Gastroesophageal sphincter (tissue), 4 donors: Measurements from ENCODE around the gene ARHGAP25. TPM values are rescaled to one million over a fixed set of nuclear protein-coding genes. Genes with fewer than 3 reads are reported as not detected.

ENCODE experiments used
- ATAC-seq: fragments of 150-250 bp; one replicate; pipeline ENCODE4 v1.9.1; 2016; ENCODE audit warnings: mild to moderate bottlenecking, moderate library complexity
- H3K27ac ChIP-seq, 4 donors: fragments of 200-600 bp; sonication (generic) in 3 of 4; 1 replicate in 3 of 4; 2 replicates in 1 of 4; pipeline ENCODE4 v1.5.1; 2016 to 2019
- H3K27me3 ChIP-seq: fragments of 200-600 bp; sonication (generic); one replicate; pipeline ENCODE4 v1.5.1; 2019
- H3K36me3 ChIP-seq, 2 donors: fragments of 200-600 bp; sonication (generic); one replicate each; pipeline ENCODE4 v1.5.1; 2019; ENCODE audit warnings: control low read depth in 1 of 2
- H3K4me1 ChIP-seq, 3 donors: fragments of 200-600 bp; sonication (generic); 1 replicate in 2 of 3; 2 replicates in 1 of 3; pipeline ENCODE4 v1.5.1; 2016 to 2019; ENCODE audit warnings: control low read depth in 2 of 3
- H3K4me3 ChIP-seq, 2 donors: fragments of 200-600 bp; sonication (generic); one replicate each; pipeline ENCODE4 v1.5.1; 2019; ENCODE audit warnings: mild to moderate bottlenecking in 1 of 2, moderate library complexity in 1 of 2
- H3K9me3 ChIP-seq, 3 donors: fragments of 200-600 bp; sonication (generic); one replicate each; pipeline ENCODE4 v1.5.1; 2017 to 2019; ENCODE audit warnings: control low read depth in 2 of 3
- CTCF ChIP-seq, 4 experiments: fragments of 200-600 bp in 2 of 4; fragments of 450-650 bp in 2 of 4; sonication (generic) in 1 of 4; IDR thresholded peaks; one replicate each; pipeline ENCODE4 v1.5.1; 2017 to 2019; ENCODE audit warnings: antibody characterized with exemption in 4 of 4, mild to moderate bottlenecking in 2 of 4, moderate library complexity in 2 of 4
- EP300 ChIP-seq: sonication (generic); formaldehyde crosslinking; IDR thresholded peaks from one replicate; pipeline ENCODE4 v1.6.1; 2017; ENCODE audit warnings: antibody characterized with exemption, mild to moderate bottlenecking
- POLR2A ChIP-seq, 2 donors: fragments of 450-650 bp; IDR thresholded peaks; one replicate each; pipeline ENCODE4 v1.6.1; 2017; ENCODE audit warnings: antibody characterized with exemption in 2 of 2, mild to moderate bottlenecking in 2 of 2, moderate library complexity in 1 of 2
- POLR2AphosphoS5 ChIP-seq: sonication (generic); formaldehyde crosslinking; IDR thresholded peaks from one replicate; pipeline ENCODE4 v1.6.1; 2017; ENCODE audit warnings: antibody characterized with exemption
- WGBS, 2 donors: methylation state at CpG; one replicate each; pipeline ENCODE4 v1.1.5; 2018; ENCODE audit warnings: low coverage in 1 of 2; 5-methylcytosine and 5-hydroxymethylcytosine counted together
- total RNA-seq, 4 donors: library from RNA; depleted of rRNA; stranded (reverse); fragments of >200 nt; gene quantifications; one replicate each; pipeline ENCODE4 v1.1.0, GENCODE V29; 2016

The ARHGAP25 gene
- total RNA-seq, 4 donors from 2014 or later, result 2.2 to 7.3 (median 4.4) TPM

- Histone ChIP-seq H3K27ac (no peak overlapping the region), H3K36me3 (no peaks in the 10 kb centered on the region), H3K4me1 (no peaks in the 10 kb centered on the region), H3K9me3 (no peaks in the 10 kb centered on the region), H3K4me3 (no peak overlapping the region), H3K27me3 (peaks cover 9% of the 10 kb centered on the region)
- 83% methylated on average over 1 of the region's 1 CpG; no CpG with 5 or more reads in 1 of the 2 donors for WGBS, 2 donors
- no peak for TF ChIP-seq POLR2A (IDR thresholded peaks at IDR 0.05)
- no peak for TF ChIP-seq EP300
- TF ChIP-seq POLR2AphosphoS5, result no peak
- TF ChIP-seq CTCF (IDR thresholded peaks at IDR 0.05), result no peak
- no peak for ATAC-seq
Observed at GRCh38 chr2:68710336-68710735, 24.3 kb upstream of the ARHGAP25 start.

GRCh38 chr2:68710756-68711155 is 23.9 kb upstream of the ARHGAP25 start:
- TF ChIP-seq EP300 (no peak), POLR2A (IDR thresholded peaks at IDR 0.05) (no peak), POLR2AphosphoS5 (no peak), CTCF (IDR thresholded peaks at IDR 0.05) (no peak)
- WGBS, 2 donors, result 92% methylated on average over 1 of the region's 1 CpG; no CpG with 5 or more reads in 1 of the 2 donors
- H3K4me1 ChIP-seq, result no peaks in the 10 kb centered on the region
- H3K27ac ChIP-seq, result no peak overlapping the region
- no peak overlapping the region for H3K4me3 ChIP-seq
- H3K27me3 ChIP-seq, result peaks cover 9% of the 10 kb centered on the region
- H3K9me3 ChIP-seq, result no peaks in the 10 kb centered on the region
- no peak for ATAC-seq
- H3K36me3 ChIP-seq, result no peaks in the 10 kb centered on the region

GRCh38 chr2:68714866-68715265 is 19.7 kb upstream of the ARHGAP25 start:
- TF ChIP-seq CTCF (IDR thresholded peaks at IDR 0.05), result no peak
- no peak for TF ChIP-seq EP300
- no peak for TF ChIP-seq POLR2AphosphoS5
- no peak for TF ChIP-seq POLR2A (IDR thresholded peaks at IDR 0.05)
- H3K27me3 ChIP-seq, result peaks cover 9% of the 10 kb centered on the region
- no peaks in the 10 kb centered on the region for H3K4me1 ChIP-seq
- H3K4me3 ChIP-seq, result no peak overlapping the region
- H3K36me3 ChIP-seq, result no peaks in the 10 kb centered on the region
- peak; percentile 78 for ATAC-seq
- 59 to 61% methylated on average over 3 of the region's 3 CpGs for WGBS, 2 donors
- no peaks in the 10 kb centered on the region for H3K9me3 ChIP-seq
- H3K27ac ChIP-seq, result peak overlapping the region in 2 of 4 donors; percentile 29 to 51

GRCh38 chr2:68715353-68716041 is 19.1 kb upstream of the ARHGAP25 start:
- Histone ChIP-seq H3K36me3 (no peaks in the 10 kb centered on the region), H3K27me3 (peaks cover 9% of the 10 kb centered on the region), H3K27ac (peak overlapping the region in 2 of 4 donors; percentile 29 to 51), H3K4me1 (no peaks in the 10 kb centered on the region), H3K4me3 (no peak overlapping the region), H3K9me3 (no peaks in the 10 kb centered on the region)
- 0 to 54% methylated on average over 4 to 9 of the region's 13 CpGs for WGBS, 2 donors
- ATAC-seq, result peak; percentile 19
- TF ChIP-seq CTCF (IDR thresholded peaks at IDR 0.05) (peak; percentile 37 to 77 (median 44)), POLR2A (IDR thresholded peaks at IDR 0.05) (no peak)

GRCh38 chr2:68716604-68717304 is 17.9 kb upstream of the ARHGAP25 start:
- no peak overlapping the region for H3K27ac ChIP-seq
- H3K4me1 ChIP-seq, result no peaks in the 10 kb centered on the region
- H3K27me3 ChIP-seq, result peaks cover 9% of the 10 kb centered on the region
- no peak overlapping the region for H3K4me3 ChIP-seq
- TF ChIP-seq EP300 (no peak), POLR2A (IDR thresholded peaks at IDR 0.05) (no peak), CTCF (IDR thresholded peaks at IDR 0.05) (no peak), POLR2AphosphoS5 (no peak)
- H3K9me3 ChIP-seq, result no peaks in the 10 kb centered on the region
- no peaks in the 10 kb centered on the region for H3K36me3 ChIP-seq
- 81 to 85% methylated on average over 8 of the region's 8 CpGs for WGBS, 2 donors
- no peak for ATAC-seq
